Left lobe of liver (tissue), 2 donors: ENCODE data around the gene ADARB1. TPM values are rescaled to one million over a fixed set of nuclear protein-coding genes. Genes with fewer than 3 reads are reported as not detected.

Experiments
- ATAC-seq: fragments of 200-7000 bp; cut with Tn5 transposase; one replicate; pipeline ENCODE4 v1.9.1; 2020; ENCODE audit warnings: mild to moderate bottlenecking, moderate library complexity
- DNase-seq: peaks from one replicate; pipeline ENCODE4 v3.0.0-alpha.2; 2020; ENCODE audit warnings: low spot score
- total RNA-seq: library from RNA; stranded (reverse); gene quantifications from one replicate; pipeline ENCODE4 v1.2.1, GENCODE V29; 2021
- donor health status: DM: no; HTN: no; CAD: no; lungs with moderate emphysema.
- donor health status: DM: no; HTN: yes; CAD: no.

ADARB1 gene
- total RNA-seq, 1 donor from 2014 or later, result 9.8 TPM

- DNase-seq (no peak), ATAC-seq (no peak)
These were observed 17.4 kb downstream of the ADARB1 start for GRCh38 chr21:45091550-45092322.

DNA sequence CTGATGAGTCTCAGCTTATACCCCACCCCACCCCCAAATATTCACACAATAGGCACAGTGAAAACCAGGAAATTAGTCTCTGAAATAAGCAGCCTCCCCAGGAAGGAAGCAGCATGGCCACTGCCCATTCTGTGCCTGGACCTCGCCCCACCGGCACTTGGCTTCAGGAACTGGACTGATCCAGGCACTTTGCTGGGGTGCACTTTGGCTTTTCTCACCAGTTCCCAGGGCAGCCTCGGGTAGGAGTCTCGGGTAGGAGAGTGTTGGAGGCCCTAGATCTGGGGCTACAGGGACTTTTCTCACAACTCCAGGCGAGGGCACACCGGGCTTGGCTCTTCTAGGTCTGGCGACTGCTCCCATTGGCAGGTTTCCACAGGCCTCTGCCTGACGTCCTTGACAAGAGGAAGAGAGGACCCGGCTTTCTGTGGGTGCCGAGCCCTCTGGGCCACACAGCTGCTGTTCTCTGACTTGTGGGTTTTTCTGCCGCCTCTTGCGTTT lies 18.7 kb downstream of the ADARB1 start:
- ATAC-seq, result peak; percentile 55
- no peak for DNase-seq

- no peak for DNase-seq
- ATAC-seq, result no peak
These were observed 20.0 kb downstream of the ADARB1 start for GRCh38 chr21:45094412-45094811.

DNA sequence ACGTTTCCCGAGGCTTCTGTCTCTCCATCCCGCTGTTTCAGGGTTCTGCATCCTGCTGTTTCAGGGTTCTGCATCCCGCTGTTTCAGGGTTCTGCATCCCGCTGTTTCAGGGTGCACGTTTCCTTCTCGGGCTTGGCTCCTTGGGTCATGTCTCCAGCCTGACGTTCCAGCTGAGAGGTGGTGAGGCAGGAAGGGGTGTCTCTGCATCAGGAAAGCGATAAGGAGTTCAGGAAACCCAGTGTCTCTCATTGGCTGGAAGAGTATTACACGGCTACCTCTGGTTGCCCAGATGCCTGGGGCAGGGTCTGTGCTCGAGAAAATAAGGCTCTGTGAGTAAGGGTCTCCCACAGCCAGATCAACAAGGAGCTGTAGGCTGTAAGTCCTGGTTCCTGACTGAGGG lies 21.1 kb downstream of the ADARB1 start:
- ATAC-seq (no peak), DNase-seq (no peak)

DNA sequence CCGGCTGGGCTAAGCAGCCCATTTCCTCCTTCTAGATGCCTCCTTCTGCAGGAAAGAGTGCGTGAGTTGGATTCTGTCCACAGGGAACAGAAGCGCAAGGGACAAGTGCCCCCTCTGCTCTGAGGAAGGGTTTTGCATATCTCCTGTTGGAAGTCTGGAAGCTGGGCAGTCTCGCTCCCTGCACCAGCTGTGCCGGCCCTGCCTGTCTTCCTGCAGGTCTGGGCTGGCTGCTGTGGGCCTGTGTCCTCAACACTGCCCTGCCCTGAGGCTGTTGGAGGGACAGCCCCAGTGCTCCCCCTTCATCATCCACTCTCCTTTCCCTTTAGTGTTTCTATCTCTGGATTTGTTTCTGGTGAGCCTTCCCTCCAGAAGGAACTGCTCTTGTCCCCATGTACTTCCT lies 21.8 kb downstream of the ADARB1 start:
- ATAC-seq (no peak), DNase-seq (no peak)

- ATAC-seq (no peak), DNase-seq (no peak)
These were observed 23.5 kb downstream of the ADARB1 start for GRCh38 chr21:45097827-45098387.

DNA sequence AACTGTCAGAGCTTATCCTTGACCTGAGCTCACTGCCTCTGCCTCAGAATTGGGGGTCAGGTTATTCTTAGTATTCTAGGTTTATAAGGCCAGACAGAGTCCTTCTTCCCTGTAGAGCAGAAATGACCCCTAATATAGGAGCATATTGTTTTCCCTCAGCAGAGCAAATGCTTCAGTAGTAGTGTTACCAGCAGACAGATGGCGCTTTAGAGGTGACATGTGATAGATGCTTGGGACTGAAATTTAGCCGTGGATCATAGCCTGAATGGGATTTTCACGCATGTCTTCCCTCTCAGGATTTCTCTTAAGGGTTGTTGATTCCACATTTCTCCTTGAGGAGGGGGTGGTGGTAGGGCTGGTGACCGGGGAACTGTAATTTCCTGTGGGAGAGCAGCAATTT lies 24.5 kb downstream of the ADARB1 start:
- DNase-seq, result no peak
- no peak for ATAC-seq

DNA sequence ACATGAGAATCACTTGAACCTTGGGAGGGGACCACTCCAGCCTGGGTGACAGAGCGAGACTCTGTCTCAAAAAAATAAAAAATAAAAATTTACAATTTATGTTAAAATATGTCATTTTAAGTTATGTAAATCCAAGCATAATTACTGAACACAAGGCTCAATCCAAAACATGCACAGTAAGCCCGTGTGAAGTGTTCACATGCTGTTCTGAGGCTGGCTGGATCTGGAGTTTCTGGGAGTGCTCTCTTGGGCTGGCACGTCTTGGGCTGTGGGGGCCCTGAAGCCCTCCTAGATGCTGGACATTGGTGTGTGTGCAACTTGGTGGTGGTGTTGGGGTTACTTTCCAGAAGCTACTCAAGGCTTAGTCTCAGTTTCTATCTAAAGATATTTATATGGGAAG lies 25.2 kb downstream of the ADARB1 start:
- DNase-seq, result no peak
- no peak for ATAC-seq

GRCh38 chr21:45100866-45101265 lies 26.5 kb downstream of the ADARB1 start:
- no peak for DNase-seq
- ATAC-seq, result no peak

GRCh38 chr21:45102391-45102932 lies 28.1 kb downstream of the ADARB1 start:
- no peak for DNase-seq
- peak; percentile 75 for ATAC-seq

GRCh38 chr21:45103971-45104520 lies 29.7 kb downstream of the ADARB1 start:
- ATAC-seq, result peak; percentile 7
- DNase-seq, result no peak

GRCh38 chr21:45104560-45104959 lies 30.2 kb downstream of the ADARB1 start:
- peak; percentile 65 for DNase-seq
- peak; percentile 92 for ATAC-seq

- ATAC-seq (no peak), DNase-seq (no peak)
These were observed 31.6 kb downstream of the ADARB1 start for GRCh38 chr21:45105906-45106485.

DNA sequence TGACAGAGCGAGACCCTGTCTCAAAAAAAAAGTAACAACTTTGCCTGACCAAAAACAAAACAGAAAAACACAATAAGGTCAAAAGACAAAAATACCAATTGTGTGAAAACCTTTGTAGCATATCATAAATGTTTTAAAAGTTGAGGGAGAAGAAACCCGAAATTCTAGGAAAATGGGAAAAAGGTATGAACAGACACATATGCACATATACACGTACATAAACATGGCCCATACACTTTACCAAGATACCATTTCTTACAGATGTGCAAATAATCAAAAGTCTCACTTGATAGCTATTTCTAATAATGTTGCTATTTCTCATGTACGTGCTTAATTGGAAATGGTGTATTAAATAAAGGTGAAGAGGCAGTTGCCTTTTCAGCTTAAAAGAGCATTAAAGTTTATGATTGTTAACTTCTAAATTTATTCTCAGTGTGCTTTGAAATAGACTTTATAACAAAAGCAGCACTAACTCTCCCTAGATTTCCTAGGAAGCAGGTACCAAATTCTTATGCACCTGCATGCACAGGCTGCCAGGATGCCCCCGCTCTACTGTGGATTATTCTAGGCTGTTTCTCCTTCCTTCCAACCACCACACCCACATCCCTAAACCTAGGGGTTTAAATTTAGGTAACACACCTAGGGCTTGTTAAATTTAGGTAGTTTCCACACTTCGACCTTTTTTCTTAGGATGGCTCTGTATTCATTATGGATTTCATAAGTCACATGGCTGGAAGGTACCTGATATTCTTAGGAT lies 33.8 kb downstream of the ADARB1 start:
- DNase-seq (no peak), ATAC-seq (no peak)

GRCh38 chr21:45108808-45109781 lies 34.7 kb downstream of the ADARB1 start:
- ATAC-seq (no peak), DNase-seq (no peak)

- ATAC-seq, result no peak
These were observed 35.6 kb downstream of the ADARB1 start for GRCh38 chr21:45109831-45110492.

GRCh38 chr21:45110873-45111624 lies 36.7 kb downstream of the ADARB1 start:
- ATAC-seq (peak; percentile 38), DNase-seq (no peak)

More at GRCh38 chr21:45109831-45110492, 35.6 kb downstream of the ADARB1 start:
- no peak for DNase-seq

DNA sequence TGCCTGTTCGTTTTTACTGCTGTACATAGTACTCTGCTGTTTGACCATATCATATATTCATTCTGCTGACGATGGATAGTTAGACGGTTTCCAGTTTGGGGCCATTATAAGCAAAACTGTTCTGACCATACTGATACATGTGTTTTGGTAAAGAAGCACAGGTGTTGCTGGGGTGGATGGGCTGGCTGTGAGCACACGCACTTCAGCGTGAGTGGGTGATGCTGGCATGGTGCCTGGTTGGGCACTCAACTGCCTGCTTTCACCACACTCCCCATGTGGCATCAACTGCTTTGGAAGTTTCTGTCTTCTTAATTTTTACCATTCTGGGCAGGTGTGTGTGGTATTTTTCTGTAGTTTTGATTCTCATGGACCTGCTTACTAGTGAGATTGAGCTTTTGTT lies 37.3 kb downstream of the ADARB1 start:
- ATAC-seq (no peak), DNase-seq (no peak)
